ENCODE measurements around the gene ARHGAP23.
"Not testable (repeated sequence)": the region's sequence is repeated elsewhere in the genome, so short reads cannot be mapped to it uniquely, and the experiment has no call there.

ARHGAP23 gene

DNA sequence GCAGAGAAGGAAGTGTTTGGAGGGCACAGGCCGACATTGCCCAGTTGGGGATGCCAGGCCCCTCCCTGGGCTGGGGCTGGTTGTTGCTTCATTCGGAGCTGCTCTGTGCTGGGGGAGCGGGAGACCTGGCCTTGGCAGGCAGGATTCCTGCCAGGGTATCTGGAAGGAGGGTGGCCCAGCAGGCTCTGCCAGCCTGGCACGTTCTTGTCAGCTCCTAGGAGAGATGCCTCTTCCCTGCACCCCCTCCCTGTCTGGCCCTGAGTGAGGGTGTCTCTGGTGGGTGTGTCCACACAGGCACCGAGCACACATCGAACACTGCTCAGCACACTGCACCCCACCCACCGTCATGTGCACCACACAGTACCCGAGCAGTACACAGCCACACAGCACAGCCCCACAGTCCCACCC is 35.2 kb downstream of the ARHGAP23 start:
- DNase-seq = no peak

DNA sequence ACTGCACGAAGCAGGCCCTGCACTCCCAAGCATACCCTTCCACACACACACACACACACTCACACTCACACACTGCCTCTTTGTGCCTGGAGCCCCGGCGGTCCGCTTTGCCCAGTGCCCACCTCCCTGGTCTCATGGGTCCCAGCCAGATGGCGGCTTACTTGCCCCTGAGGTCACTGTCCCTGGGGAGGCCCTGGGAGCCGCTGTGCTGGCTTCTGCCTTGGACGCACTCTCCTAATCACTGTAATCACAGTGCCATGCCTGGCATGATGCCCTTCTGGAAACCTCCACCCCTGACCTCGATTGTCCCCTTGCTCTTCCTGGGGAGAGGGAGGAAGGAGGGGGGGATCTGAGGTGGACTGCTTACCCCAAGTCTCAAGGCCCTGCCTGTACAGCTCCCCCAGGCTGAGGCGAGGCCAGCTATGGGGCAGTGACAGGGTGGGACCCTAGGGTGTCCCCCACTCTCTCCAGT is 36.0 kb downstream of the ARHGAP23 start:
- DNase-seq = no peak

DNA sequence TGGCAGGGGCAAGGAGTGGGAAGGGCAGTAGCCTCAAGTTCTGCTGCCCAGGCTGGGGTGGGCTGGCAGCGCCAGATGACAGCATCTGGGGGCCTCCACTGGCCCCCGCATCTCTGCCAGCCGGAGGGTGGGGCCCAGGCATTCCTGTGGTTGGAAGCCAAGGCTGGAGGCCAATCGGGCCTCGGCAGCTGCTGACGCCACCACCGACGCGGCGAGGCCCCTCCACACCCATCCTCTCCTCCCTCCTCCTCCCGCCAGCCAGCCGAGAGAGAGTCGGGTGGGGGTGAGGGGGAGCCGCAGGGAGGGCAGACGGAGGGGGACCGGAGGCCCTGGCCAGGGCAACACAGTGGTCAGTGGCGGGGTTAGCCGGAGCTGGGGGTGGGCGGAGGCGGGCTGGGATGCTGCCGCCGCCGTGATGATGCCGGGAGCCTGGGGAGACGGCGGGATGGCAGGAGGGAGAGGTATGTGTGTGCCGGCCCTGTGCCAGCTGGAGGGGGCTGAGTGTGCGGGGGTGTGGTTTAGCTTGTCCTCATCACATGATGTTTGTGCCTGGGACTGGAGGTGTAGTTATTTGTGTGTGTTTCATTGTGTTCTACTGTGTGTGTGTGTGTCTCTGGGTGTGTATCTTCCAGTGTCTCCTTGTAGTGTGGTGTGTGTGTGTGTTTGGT is 36.6 kb downstream of the ARHGAP23 start:
- peak; percentile 80 for DNase-seq

DNA sequence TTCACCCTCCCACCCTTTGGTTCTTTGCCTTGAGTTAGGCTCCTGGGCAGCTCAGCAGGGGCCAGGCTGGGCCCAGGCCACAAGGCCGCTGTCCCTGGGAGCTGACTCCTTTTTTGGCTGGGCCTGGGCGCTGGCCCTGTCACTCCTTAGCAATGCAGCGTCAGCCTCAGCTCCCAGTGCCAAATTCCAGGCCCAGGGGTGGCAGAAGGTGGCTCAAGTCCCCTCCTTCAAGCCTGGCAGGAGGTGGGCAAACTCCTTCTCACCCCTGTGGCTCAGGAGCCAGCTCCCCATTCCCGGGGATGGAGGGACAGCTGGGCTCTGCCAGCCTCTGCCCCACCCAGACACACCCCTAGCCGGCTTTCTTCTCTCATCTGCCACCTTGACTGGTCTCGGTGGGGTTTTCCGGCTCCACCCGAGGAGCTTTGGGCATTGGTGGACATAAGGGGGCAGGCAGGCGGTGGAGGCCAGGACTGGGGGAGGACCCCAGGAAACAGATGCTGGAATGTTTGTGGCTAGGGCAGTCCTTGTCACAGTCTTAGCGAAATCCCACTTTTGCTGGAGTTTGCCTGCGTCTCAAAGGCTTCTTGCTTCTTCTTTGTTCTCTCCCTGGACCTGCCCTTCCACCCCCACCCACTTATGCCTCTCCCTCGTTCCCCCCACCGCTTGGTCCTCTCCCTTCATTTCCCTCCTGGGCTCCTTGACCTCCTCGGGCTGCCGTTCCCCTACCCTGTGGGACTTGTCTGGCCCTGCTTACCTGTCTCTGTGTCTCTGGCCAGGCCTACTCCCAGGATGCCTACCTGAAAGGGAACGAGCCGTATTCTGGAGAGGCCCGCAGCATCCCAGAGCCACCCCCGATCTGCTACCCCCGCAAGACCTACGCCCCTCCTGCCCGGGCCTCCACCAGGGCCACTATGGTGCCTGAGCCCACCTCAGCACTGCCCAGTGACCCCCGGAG is 37.4 kb downstream of the ARHGAP23 start:
- peak; percentile 80 for DNase-seq

DNA sequence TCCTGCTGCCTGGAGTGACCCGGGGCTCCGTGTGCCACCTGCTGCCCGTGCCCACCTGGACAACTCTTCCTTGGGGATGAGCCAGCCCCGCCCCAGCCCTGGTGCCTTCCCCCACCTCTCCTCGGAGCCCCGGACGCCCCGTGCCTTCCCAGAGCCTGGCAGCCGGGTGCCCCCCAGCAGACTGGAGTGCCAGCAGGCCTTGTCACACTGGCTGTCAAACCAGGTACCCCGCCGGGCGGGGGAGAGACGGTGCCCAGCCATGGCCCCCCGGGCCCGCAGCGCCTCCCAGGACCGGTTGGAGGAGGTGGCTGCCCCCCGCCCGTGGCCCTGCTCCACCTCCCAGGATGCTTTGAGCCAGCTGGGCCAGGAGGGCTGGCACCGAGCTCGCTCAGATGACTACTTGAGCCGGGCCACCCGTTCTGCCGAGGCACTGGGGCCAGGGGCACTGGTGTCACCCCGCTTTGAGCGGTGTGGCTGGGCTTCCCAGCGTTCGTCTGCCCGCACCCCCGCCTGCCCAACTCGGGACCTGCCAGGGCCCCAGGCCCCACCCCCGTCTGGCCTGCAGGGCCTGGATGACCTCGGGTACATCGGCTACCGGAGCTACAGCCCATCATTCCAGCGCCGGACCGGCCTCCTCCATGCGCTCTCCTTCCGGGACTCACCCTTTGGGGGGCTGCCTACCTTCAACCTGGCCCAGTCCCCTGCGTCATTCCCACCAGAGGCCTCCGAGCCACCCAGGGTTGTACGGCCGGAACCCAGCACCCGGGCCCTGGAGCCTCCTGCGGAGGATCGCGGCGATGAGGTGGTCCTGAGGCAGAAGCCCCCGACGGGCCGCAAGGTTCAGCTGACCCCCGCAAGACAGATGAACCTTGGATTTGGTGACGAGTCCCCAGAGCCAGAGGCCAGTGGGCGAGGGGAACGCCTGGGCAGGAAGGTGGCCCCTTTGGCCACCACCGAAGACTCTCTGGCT is 38.4 kb downstream of the ARHGAP23 start:
- DNase-seq = no peak

DNA sequence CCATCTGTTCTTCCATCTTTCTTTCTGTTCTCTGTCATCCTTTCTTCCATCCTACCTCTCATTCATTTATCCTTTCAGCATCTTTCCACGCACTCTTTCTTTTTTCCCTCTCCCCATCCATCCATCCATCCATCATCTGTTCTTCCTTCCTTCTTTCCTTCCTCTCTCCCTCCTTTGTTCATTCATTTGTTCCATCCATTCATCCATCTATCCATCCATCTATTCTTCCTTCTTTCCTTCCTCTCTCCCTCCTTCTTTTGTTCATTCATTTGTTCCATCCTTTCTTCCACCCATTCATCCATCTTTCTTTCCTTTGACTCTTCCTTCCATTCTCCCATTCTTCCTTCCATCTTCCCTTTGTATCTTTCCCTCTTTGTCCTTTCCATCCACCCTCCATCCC is 39.2 kb downstream of the ARHGAP23 start:
- DNase-seq = no peak

DNA sequence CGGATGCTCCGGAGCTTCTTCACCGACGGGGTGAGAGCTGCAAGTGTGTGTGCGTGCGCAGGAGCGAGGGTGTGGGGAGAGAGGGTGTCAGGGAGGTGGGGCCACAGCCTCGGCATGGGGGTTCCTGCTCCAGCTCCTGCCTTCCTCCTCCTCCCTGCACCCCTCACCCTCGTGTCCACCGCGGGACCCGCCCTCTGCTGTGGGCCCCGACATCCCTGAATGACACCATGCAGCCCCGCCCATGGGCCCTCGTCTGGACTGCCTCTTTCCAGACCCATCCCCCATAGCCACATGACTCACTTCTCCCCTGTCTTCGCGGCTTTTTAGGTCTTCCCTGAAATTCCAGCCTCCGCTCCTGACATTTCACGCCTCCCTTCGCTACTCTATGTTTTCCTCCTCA is 41.6 kb downstream of the ARHGAP23 start:
- no peak for DNase-seq

DNA sequence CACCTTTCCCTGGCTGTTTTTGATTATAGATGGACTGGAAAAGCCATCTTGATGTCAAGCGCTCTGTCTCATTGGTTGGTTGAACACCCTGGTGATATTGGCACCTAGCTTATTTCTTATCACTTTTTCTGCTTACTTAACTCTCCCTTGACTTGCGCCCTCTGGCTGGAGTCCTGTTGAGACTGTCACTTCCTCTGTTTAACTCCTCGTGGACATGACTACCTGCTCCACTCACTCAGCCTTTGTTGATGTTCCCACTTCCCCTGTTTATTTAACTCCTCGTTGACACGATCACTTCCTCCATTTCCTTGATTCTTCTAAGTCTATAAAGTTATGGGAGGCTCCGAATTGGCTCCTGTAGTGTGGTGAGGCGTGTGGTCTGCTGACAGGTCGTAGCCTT is 43.0 kb downstream of the ARHGAP23 start:
- not testable (repeated sequence) for DNase-seq

DNA sequence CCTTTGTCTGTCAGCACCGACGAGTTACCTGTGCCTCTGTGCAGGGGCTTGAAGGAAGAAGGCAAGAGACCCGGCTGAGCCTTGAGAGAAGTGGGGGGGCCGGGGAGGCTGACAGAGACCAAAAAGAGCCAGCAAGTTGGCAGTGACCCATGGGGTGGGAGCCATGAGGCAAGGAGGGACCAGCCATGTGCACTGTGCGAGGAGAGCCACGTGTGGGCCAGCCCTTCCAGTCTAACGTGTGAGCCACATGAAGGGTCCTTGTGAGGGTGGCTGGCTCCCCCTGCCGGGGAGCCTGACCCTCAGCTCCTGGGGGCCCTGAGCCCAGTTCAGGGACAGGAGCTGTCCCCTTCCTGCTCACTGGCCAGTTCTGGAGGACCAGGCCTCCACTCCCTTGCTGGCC is 46.4 kb downstream of the ARHGAP23 start:
- DNase-seq = not testable (repeated sequence)

DNA sequence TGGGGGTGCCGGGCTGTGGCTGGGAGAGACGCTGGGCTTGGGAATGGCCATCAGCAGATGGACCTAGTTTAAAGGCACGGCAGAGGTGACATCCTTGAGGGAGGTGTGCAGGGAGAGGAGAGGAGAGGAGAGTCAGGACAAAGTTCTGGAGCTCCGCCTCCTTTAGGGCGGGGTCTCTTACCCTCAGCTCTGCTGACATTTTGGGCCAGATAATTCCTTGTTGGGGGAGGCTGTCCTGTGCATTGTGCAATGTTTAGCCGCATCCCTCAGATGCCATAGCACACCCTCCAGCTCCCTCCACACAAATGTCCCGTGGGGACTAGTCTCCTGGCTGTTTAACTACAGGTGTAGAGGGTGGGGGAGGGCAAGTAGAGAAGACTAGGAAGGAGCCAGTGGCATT is 48.3 kb downstream of the ARHGAP23 start:
- DNase-seq = no peak

DNA sequence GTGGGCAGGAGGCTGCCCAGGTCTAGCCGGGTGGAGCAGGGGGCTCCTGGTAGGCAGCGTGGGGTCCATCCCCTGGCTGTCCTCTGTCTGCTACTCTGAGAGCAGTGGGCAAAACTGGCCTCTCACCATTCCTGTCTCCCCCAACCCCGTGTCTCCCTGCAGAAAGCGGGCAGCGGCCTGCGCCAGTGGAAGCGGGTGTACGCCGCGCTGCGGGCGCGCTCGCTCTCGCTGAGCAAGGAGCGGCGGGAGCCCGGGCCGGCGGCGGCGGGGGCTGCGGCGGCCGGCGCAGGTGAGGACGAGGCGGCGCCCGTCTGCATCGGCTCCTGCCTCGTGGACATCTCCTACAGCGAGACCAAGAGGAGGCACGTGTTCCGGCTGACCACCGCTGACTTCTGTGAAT is 49.2 kb downstream of the ARHGAP23 start:
- not testable (repeated sequence) for DNase-seq

DNA sequence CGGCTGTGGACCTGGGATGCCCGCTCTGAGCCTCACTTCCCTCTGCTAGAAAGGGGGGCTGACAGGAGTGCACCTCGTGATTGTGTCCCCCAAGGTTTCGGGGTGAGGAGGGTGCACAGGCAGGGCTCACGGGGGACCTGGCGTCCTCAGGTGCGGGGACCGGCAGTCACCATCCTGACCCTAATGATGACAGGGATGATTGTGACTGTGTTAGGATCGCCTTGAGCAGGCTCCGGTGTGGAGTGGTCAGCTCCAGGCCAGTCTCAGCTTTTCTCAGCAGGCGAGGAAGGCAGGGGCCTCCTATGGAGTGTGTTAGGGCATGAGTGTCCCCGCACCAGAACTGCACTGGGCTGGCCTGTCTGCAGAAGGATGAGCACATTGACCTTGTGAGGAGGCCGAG is 49.7 kb downstream of the ARHGAP23 start:
- not testable (repeated sequence) for DNase-seq

DNA sequence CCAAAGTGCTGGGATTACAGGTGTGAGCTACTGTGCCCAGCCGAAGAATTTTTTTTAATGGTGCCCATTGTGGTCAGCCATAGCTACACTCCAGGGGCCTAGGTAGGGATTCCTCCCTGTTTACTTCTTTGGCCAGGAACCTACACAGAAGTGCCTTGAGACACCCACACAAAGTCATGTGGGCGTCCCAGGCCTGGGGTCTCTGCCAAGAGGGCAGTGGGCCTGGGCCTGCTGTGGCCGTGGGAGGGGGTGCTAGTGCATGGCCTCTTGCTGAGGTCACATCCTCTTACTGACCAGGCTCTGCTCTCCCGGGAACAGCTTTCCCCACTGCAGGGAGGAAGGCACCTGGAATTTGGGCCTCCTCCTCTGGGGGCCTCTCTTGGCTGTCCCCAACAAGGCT is 50.4 kb downstream of the ARHGAP23 start:
- not testable (repeated sequence) for DNase-seq

DNA sequence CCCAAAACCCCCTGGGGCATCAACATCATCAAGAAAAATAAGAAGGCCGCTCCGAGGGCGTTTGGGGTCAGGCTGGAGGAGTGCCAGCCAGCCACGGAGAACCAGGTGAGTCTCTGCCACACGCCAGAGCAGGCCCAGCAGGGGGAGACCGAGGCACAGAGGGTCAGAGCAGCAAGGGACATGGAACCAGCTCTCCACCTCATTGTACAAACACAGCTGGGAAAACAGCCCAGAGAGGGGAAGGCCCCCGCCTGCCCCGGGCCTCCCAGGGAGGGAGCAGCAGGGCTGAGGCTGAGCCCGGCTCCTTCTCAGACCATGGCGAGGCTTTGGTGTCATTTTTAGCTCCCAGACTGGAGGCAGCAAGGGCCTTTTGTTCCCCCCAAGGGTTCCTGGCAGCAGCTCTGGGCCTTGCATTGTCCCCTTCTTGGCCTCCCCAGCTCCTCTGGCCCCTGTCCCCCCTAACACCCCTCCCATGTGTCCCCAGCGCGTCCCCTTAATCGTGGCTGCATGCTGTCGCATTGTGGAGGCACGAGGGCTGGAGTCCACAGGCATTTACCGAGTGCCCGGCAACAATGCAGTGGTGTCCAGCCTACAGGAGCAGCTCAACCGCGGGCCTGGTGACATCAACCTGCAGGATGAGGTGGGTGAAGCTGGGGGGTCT is 53.9 kb downstream of the ARHGAP23 start:
- not testable (repeated sequence) for DNase-seq

DNA sequence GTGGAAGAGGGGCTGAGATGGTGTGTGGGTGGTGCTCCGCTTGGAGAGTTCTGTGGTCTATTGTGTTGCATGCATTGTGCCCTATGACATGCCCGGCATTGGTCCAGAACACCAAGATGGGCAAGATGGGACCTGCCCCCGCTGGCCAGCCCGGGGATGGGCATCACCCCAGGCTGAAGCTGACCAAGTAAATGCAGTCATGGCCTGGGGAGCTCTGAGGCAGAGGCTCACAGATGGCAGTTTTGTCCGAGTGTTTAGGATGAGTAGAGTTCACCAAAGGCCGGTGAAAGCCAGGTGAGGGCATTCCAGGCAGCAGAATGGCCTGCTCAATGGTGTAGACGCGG is 54.4 kb downstream of the ARHGAP23 start:
- not testable (repeated sequence) for DNase-seq

DNA sequence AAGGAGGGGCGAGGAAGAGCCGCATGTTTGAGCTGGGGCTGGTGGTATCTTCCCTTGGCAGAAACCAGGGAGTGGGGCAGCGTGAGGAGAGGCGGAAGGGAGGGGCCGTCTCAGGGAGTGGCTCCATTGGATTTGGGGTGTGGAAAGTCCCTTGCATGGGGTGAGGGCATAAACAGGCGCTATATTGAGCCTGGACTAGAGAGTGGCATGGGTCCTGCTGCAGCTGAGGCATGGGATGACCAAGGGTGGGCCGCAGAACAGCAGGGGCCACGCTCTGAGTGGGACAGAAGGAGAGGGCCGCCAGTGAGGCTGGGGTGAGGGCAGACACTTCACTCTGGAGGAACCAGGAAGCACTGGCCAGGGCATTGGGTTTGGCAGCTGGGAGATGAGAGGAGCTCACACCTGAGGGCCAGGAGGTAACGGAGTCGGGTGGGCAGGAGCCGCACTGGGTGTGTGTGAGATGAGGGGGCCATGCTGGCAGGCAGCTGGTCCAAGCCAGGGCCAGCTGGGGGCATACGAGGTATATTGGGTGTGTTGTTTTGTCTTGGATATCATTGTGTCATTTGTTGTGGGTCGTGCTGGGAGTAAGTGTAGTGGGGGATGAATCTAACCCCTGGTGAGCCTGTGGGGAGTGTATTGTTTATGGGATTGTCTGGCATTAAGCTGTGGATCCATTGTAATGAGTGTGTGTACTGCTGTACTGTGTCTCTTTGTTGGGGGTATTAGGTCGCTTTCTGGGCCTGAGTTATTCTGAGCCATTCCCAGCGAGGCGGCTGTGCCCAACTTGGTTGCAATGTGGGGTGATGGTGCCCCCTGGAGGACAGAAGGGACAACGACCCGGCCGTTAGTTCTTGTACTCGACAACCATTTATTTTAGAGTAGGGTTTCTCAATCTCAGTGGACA is 56.2 kb downstream of the ARHGAP23 start:
- not testable (repeated sequence) for DNase-seq

DNA sequence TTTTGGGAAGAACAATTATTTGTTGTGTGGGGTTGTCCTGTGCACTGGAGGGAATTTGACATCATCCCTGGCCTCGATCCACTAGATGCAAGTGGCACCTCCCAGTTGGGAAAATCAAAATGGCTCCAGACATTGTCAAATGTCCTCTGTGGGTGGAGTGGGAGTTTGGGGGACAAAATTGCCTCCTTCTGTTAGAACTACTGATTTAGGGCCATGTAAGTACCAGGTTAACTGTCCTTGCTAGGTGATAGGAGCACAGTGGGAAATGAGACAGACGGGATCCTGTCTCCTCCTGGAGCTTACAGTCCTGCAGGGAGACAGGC is 56.8 kb downstream of the ARHGAP23 start:
- no peak for DNase-seq

DNA sequence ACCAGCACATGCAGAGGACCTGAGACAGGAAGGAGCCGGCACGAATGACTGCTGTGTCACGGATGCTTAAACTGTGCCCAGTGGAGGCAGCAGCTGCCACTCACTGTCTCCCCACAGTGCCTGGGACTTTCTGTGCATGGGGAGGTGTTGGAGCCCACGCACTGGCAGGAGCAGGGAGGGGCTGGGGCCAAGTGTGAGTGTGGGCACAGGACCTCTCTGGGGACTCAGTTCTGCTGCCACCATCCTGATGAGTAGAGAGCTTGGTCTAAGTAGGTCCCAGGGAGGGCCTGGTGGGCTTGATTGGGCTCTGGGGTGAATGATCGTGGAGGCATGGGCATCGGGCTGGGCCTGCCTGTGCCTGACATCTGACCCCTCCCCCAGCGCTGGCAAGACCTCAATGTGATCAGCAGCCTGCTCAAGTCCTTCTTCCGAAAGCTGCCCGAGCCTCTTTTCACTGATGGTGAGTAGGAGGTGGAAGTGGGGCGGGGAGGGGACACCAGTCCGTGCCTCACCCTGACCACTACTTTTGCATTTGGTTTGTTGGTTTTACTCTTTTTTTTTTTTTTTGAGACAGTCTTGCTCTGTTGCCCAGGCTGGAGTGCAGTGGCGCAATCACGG is 57.5 kb downstream of the ARHGAP23 start:
- DNase-seq = not testable (repeated sequence)

DNA sequence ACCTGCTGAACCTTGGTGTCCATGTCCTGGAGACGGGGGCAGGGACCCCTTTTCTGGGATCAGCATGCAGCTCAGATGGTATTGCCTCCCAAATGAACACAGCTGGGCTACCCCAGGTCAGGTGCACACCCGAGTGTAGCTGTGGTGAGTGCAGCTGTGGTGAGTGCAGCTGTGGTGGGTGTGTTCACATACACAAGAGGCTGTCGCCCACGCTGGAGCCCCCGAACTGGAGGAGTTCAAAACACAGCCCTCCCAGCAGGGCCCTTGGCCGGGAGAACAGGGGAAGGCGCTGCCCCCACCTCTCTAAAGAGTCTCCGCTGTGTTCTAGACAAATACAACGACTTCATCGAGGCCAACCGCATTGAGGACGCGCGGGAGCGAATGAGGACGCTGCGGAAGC is 61.5 kb downstream of the ARHGAP23 start:
- DNase-seq = not testable (repeated sequence)

DNA sequence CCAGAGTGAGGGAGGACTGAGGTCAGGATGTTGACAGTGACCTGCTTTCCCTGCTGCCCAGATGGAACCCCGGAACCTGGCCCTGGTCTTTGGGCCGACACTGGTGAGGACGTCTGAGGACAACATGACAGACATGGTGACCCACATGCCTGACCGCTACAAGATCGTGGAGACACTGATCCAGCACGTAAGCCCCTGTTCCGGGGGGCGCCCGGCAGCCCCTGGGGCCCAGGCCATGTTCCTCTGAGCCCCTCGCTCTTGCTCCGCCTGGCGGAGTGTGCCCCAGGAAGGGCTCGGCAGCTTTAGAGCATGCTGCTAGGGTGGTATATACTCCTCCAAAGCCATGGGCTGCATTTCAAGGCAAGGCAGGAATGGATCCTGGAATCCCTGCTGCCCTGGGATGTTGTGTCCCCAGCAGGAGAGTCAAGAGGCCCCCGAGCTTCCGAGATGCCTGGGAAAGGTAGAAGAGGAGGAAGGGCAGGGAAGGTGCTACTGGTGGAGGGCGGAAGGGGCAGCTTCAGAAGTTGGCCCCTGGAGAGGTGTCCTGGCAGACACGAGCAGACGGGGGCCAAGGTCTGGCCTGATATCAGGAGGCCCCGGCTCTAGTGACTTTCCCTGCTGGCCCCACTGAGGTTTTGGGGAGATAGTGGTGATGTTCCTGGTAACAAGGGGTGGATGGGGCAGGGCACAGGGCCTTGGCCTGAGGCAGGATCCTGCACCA is 63.2 kb downstream of the ARHGAP23 start:
- not testable (repeated sequence) for DNase-seq
